Choroid plexus epithelial cell (primary cell): ENCODE measurements around the gene UXS1.
A peak's percentile ranks its signal among the peaks of the same experiment; 100 is the strongest.

Source experiments
- DNase-seq: peaks from one replicate; pipeline ENCODE4 v3.0.0-alpha.2; 2010; ENCODE audit warnings: low read depth
- H3K4me3 ChIP-seq: 2 replicates; pipeline ENCODE4 v1.5.1; 2011; ENCODE audit warnings: low read depth, mild to moderate bottlenecking, control low read depth, low read length, moderate library complexity
- TF ChIP-seq, protein P1 (sequence below): conservative IDR thresholded peaks from 2 replicates; pipeline ENCODE4 v1.5.1; 2011; ENCODE audit warnings: low read depth, mild to moderate bottlenecking, control low read depth, inconsistent platforms, low read length, moderate library complexity

UXS1 gene

DNA sequence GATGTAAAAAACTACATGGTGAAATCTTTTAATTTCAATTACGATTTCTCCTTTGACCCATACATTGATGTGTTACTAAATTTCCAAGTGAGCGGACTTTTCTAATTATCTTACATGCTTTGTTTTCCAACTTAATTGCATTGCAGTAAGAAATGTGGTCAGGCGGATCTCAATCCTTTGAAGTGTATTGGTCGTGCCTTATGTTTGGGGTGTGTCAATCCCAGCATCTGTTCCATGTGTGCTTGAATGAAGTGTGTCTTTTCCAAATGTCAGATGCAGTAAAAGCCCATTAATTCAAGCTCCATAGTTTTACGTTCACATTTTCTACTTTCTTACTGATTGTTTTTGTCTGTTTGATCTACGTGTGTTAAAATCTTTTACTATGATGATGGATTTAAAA lies 113.1 kb downstream of the UXS1 start:
- no peak for DNase-seq
- TF ChIP-seq, protein P1, sequence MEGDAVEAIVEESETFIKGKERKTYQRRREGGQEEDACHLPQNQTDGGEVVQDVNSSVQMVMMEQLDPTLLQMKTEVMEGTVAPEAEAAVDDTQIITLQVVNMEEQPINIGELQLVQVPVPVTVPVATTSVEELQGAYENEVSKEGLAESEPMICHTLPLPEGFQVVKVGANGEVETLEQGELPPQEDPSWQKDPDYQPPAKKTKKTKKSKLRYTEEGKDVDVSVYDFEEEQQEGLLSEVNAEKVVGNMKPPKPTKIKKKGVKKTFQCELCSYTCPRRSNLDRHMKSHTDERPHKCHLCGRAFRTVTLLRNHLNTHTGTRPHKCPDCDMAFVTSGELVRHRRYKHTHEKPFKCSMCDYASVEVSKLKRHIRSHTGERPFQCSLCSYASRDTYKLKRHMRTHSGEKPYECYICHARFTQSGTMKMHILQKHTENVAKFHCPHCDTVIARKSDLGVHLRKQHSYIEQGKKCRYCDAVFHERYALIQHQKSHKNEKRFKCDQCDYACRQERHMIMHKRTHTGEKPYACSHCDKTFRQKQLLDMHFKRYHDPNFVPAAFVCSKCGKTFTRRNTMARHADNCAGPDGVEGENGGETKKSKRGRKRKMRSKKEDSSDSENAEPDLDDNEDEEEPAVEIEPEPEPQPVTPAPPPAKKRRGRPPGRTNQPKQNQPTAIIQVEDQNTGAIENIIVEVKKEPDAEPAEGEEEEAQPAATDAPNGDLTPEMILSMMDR: no peak
- no peak overlapping the region for H3K4me3 ChIP-seq

DNA sequence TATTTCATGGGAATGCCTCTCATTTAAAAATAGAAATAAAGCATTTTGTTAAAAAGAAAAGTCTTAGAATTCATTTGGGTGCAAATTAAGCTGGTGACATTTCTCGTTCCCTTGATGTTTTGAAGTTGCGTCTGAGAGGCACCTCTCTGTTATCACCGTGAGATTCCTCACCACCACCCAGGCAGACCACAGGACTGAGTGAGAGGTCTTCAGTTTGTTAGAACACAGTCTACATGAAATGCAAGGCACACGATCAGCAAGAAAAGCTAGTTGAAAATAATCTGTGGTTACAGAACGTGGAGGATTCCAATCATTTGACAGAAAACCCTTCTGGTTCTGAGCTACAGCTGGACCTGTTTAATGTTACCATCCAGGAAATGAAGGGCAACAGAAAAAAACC lies 116.0 kb downstream of the UXS1 start:
- TF ChIP-seq, protein P1: no peak
- H3K4me3 ChIP-seq: no peak overlapping the region
- no peak for DNase-seq

DNA sequence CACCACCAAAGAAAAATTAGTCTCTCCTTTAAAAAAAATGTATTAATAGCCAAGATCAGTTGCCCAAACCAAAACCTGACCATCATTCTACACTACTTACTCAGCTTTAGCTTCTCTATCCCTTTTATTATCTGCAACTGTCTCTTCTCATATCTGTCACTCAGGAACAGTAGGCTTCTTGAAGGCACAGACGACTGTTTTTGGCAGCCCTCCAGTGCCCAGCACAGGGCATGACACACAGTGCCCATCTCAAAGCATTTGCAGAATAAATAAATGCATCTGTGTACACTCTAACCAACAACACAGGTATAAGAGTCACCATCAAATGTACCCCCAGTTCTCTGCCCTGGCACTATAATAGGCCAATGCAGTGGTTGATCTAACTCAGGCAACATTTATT lies 117.2 kb downstream of the UXS1 start:
- TF ChIP-seq, protein P1: no peak
- no peak for DNase-seq
- H3K4me3 ChIP-seq: no peak overlapping the region

DNA sequence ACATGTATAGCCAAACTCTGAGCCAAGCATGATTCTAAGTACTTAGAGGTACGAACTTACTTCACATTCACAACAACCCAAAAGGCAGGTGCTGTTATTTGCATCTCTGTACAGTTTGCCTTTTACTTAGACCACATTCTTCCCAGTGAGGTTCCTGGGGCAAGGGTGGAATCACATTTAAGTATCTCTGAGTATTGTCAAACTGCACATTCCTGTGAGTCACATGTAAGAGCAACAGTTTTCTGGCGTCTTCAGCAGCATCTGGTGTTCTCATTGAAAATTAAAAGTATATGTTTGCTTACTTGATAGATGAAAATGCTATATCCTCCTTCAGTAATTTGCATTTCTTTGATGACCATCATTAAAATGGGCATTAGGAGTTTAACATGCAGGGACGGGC lies 119.1 kb downstream of the UXS1 start:
- TF ChIP-seq, protein P1: no peak
- no peak overlapping the region for H3K4me3 ChIP-seq
- DNase-seq: peak; percentile 13

DNA sequence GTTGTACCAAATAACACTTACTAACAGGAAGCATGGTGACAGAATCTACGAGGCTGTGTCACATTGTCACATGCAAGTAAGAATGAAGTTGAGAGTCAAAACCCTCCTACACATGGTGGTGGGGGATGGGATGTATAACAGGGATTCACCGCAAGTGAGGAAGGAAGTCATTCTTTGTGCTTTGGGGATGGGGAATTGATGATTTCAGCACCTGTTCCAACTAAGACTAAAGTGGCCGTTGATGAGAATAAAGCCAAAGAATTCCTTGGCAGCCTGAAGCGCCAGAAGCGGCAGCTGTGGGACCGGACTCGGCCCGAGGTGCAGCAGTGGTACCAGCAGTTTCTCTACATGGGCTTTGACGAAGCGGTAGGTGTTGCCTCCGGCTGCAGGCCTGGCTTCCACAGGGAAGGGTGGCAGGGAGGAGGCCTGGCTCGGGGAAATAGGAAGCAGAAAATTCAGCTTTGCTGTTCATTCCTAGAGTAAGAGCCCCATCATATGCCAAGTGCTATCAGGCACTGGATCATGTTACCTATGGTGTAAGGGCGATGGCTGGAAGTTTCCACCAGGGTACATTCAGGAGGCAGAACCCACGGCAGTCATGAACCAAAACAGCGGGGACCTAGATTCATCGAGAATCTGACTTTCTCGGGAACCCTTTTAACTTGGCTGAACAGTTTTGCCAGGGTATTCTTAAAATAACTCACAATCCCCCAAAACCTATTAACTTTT lies 120.3 kb downstream of the UXS1 start:
- no peak overlapping the region for H3K4me3 ChIP-seq
- TF ChIP-seq, protein P1: no peak
- DNase-seq: no peak

DNA sequence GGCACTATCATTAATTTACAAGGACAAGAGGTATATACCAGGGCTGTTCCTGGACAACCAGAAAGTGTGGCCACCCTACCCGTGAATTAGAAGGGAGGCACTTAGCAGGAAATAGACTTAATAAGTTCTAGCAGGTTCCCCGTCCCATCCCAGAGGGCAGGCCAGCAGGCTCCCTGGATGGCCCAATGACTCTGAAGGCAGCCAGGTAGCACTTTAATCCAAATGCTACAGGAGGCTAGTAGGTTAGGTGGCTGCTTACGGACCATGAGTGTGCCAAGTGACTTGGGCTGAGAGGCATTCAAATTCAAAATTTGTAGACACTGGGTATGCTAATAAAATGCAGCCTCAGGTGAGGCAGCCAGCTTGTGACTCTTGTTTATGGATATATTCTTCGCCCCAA lies 123.9 kb downstream of the UXS1 start:
- no peak overlapping the region for H3K4me3 ChIP-seq
- DNase-seq: no peak
- TF ChIP-seq, protein P1: no peak

DNA sequence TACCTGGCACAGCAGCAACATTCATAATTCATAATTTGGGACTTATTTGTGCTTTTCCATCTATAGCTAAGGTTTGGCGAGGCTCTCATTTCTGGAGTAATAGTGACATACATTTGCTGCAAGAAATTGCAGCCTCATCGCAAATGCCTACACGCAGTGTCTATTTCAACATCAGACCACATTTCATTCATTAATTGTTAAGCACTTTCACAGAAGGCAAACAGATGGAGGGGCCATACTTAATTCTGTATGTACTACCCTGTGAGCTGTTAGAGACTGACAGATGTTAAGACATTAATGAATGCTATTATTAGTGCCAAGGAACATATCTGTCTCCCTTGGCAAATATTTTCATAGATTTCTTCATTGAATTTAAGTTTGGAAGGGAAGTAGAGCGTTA lies 125.7 kb downstream of the UXS1 start:
- no peak for DNase-seq
- no peak overlapping the region for H3K4me3 ChIP-seq
- TF ChIP-seq, protein P1: no peak
